Measurements from ENCODE around the gene RAB40C. TPM values are rescaled to one million over a fixed set of nuclear protein-coding genes. Genes with fewer than 3 reads are reported as not detected.

The RAB40C gene
- total and polyA plus RNA-seq, 2 donors (not counting 1 experiment from before 2014, with no cell fraction given), result 12.7 to 26.9 TPM

GRCh38 chr16:544517-544916, 45.3 kb upstream of the RAB40C start:
- Histone ChIP-seq H3K4me2 (replicated peaks; ENCODE audit: low read depth, low read length, poor library complexity, severe bottlenecking) (no peak overlapping the region), H3K4me1 (ENCODE audit: control insufficient read depth in 2 of 2, insufficient read depth in 2 of 2, low read length in 2 of 2) (no peaks in the 10 kb centered on the region), H3K36me3 (replicated peaks in 1 of 2; ENCODE audit: control extremely low read depth in 1 of 2, control insufficient read depth in 1 of 2, extremely low read depth in 1 of 2, insufficient read depth in 2 of 2, low read length in 1 of 2) (no peaks in the 10 kb centered on the region), H3K9ac (ENCODE audit: low read length) (no peak overlapping the region), H2AFZ (ENCODE audit: insufficient read depth, low read depth, low read length, poor library complexity, severe bottlenecking) (no peak overlapping the region), H3K9me3 (ENCODE audit: control extremely low read depth in 1 of 3, control insufficient read depth in 2 of 3, insufficient read depth in 1 of 3, low read length in 2 of 3) (no peaks in the 10 kb centered on the region), H3K27me3 (replicated peaks in 1 of 4; ENCODE audit: control extremely low read depth in 1 of 4, control insufficient read depth in 3 of 4, insufficient read depth in 4 of 4, low read length in 3 of 4) (no peaks in the 10 kb centered on the region), H4K20me1 (ENCODE audit: control insufficient read depth, insufficient read depth, low read length, poor library complexity, severe bottlenecking) (peaks cover 47% of the 10 kb centered on the region), H3K79me2 (ENCODE audit: control insufficient read depth, insufficient read depth, low read length) (peaks cover 40% of the 10 kb centered on the region), H3K27ac (ENCODE audit: low read length in 2 of 2) (no peak overlapping the region), H3K4me3 (ENCODE audit: control extremely low read depth in 1 of 5, extremely low read depth in 1 of 5, insufficient read depth in 1 of 5, low read depth in 2 of 5, low read length in 4 of 5) (no peak overlapping the region)
- DNase-seq (no peak), ATAC-seq (ENCODE audit: low read depth) (no peak)
- Mint-ChIP-seq H3K27me3 (no peaks in the 10 kb centered on the region), H3K4me1 (no peaks in the 10 kb centered on the region), H3K27ac (no peak overlapping the region), H3K9me3 (ENCODE audit: insufficient read depth) (no peaks in the 10 kb centered on the region), H3K4me3 (no peak overlapping the region)
- ChIA-PET POLR2A (no interaction called here), CTCF (no interaction called here)
- TF ChIP-seq CTCF (IDR thresholded peaks at IDR 0.05), result no peak
- no peak for TF ChIP-seq EZH2 (IDR thresholded peaks at IDR 0.05; ENCODE audit: borderline replicate concordance, insufficient read depth, low read depth, low read length, poor library complexity, severe bottlenecking)
- 100% methylated on average over 13 of the region's 46 CpGs for WGBS (ENCODE audit: insufficient coverage)
- intact Hi-C loops (cut with micrococcal nuclease), result no loop called here

DNA sequence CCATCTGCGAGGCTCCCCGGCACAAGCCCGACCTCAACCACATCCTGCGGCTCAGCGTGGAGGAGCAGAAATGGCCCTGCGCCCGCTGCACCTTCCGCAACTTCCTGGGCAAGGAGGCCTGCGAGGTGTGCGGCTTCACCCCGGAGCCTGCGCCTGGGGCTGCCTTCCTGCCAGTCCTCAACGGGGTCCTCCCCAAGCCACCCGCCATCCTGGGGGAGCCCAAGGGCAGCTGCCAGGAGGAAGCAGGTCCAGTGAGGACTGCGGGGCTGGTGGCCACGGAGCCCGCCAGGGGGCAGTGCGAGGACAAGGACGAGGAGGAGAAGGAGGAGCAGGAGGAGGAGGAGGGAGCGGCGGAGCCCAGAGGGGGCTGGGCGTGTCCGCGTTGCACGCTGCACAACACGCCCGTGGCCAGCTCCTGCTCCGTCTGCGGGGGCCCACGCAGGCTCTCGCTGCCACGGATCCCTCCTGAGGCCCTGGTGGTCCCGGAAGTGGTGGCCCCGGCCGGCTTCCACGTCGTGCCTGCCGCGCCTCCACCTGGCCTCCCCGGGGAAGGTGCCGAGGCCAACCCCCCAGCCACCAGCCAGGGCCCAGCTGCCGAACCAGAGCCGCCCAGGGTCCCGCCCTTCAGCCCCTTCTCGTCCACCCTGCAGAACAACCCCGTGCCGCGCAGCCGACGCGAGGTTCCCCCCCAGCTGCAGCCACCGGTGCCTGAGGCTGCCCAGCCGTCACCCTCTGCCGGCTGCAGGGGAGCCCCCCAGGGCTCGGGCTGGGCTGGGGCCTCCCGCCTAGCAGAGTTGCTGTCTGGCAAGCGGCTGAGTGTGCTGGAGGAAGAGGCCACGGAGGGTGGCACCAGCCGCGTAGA, 42.7 kb upstream of the RAB40C start:
- 80% methylated on average over 60 of the region's 60 CpGs for WGBS (ENCODE audit: insufficient coverage)
- H3K9ac ChIP-seq (ENCODE audit: low read length), result no peak overlapping the region
- POLR2A ChIA-PET, result no interaction called here
- H3K4me2 ChIP-seq (replicated peaks; ENCODE audit: low read depth, low read length, poor library complexity, severe bottlenecking), result peak overlapping the region; percentile 40
- no peak overlapping the region for H3K27ac Mint-ChIP-seq
- TF ChIP-seq EZH2 (IDR thresholded peaks at IDR 0.05; ENCODE audit: borderline replicate concordance, insufficient read depth, low read depth, low read length, poor library complexity, severe bottlenecking), result no peak
- TF ChIP-seq CTCF (IDR thresholded peaks at IDR 0.05), result no peak
- H3K4me3 ChIP-seq (ENCODE audit: control extremely low read depth in 1 of 5, extremely low read depth in 1 of 5, insufficient read depth in 1 of 5, low read depth in 2 of 5, low read length in 4 of 5), result peak overlapping the region in 1 of 5 experiments; percentile 17
- no peaks in the 10 kb centered on the region for H3K27me3 ChIP-seq (replicated peaks in 1 of 4; ENCODE audit: control extremely low read depth in 1 of 4, control insufficient read depth in 3 of 4, insufficient read depth in 4 of 4, low read length in 3 of 4)
- peaks cover 0 to 3% of the 10 kb centered on the region in 2 experiments for H3K36me3 ChIP-seq (replicated peaks in 1 of 2; ENCODE audit: control extremely low read depth in 1 of 2, control insufficient read depth in 1 of 2, extremely low read depth in 1 of 2, insufficient read depth in 2 of 2, low read length in 1 of 2)
- no peak overlapping the region for H3K4me3 Mint-ChIP-seq
- peak; percentile 75 for ATAC-seq (ENCODE audit: low read depth)
- H3K79me2 ChIP-seq (ENCODE audit: control insufficient read depth, insufficient read depth, low read length), result peaks cover 18% of the 10 kb centered on the region
- no peaks in the 10 kb centered on the region for H3K27me3 Mint-ChIP-seq
- no peaks in the 10 kb centered on the region for H3K9me3 ChIP-seq (ENCODE audit: control extremely low read depth in 1 of 3, control insufficient read depth in 2 of 3, insufficient read depth in 1 of 3, low read length in 2 of 3)
- no peak overlapping the region for H3K27ac ChIP-seq (ENCODE audit: low read length in 2 of 2)
- no peaks in the 10 kb centered on the region for H3K4me1 Mint-ChIP-seq
- no peaks in the 10 kb centered on the region for H3K4me1 ChIP-seq (ENCODE audit: control insufficient read depth in 2 of 2, insufficient read depth in 2 of 2, low read length in 2 of 2)
- peaks cover 21% of the 10 kb centered on the region for H4K20me1 ChIP-seq (ENCODE audit: control insufficient read depth, insufficient read depth, low read length, poor library complexity, severe bottlenecking)
- CTCF ChIA-PET, result no interaction called here
- no peak overlapping the region for H2AFZ ChIP-seq (ENCODE audit: insufficient read depth, low read depth, low read length, poor library complexity, severe bottlenecking)
- DNase-seq, result peak; percentile 52
- H3K9me3 Mint-ChIP-seq (ENCODE audit: insufficient read depth), result no peaks in the 10 kb centered on the region
- intact Hi-C loops (cut with micrococcal nuclease), result no loop called here

Data from B cell (primary cell).